Natural killer cell treated with Interleukin-12 subunit alpha and Interleukin-12 subunit beta and Interleukin-15 and Interleukin-18, amount 100 ng/mL, for 72 hours (primary cell): ENCODE measurements around the gene HIF1A. TPM values are rescaled to one million over a fixed set of nuclear protein-coding genes. Genes with fewer than 3 reads are reported as not detected.
"Not testable (repeated sequence)": the region's sequence is repeated elsewhere in the genome, so short reads cannot be mapped to it uniquely, and the experiment has no call there.

ENCODE experiments used
- ATAC-seq, 2 donors: fragments of 150-1000 bp; cut with Tn5 transposase in 1 of 2; sonication (Bioruptor Pico), chemical (Tn5 transposase) in 1 of 2; 2 replicates each; pipeline ENCODE4 v1.10.0; 2021
- DNase-seq: peaks from one replicate; pipeline ENCODE4 v3.0.0; 2022; ENCODE audit warnings: low spot score
- H3K27ac Mint-ChIP-seq, 2 donors: 1 replicate in 1 of 2; 2 replicates in 1 of 2; pipeline ENCODE4 v1.8.0; 2022; ENCODE audit warnings: mixed read lengths in 2 of 2, mild to moderate bottlenecking in 1 of 2, moderate library complexity in 1 of 2
- H3K27me3 Mint-ChIP-seq, 2 donors: 1 replicate in 1 of 2; 2 replicates in 1 of 2; pipeline ENCODE4 v1.8.0; 2022; ENCODE audit warnings: mixed read lengths in 2 of 2
- H3K36me3 Mint-ChIP-seq: one replicate; pipeline ENCODE4 v1.8.0; 2022; ENCODE audit warnings: mixed read lengths
- H3K4me1 Mint-ChIP-seq, 2 donors: 1 replicate in 1 of 2; 2 replicates in 1 of 2; pipeline ENCODE4 v1.8.0; 2022; ENCODE audit warnings: low read depth in 2 of 2, mixed read lengths in 2 of 2, mild to moderate bottlenecking in 1 of 2
- H3K4me3 Mint-ChIP-seq: one replicate; pipeline ENCODE4 v1.8.0; 2022; ENCODE audit warnings: mixed read lengths
- H3K9me3 Mint-ChIP-seq: 2 replicates; pipeline ENCODE4 v1.8.0; 2022; ENCODE audit warnings: mixed read lengths
- total RNA-seq, 2 donors: library from RNA; stranded (reverse); gene quantifications; one replicate each; pipeline ENCODE4 v1.2.3, GENCODE V29; 2022

The HIF1A gene
- total RNA-seq, 2 donors from 2014 or later: 452 to 579 TPM

DNA sequence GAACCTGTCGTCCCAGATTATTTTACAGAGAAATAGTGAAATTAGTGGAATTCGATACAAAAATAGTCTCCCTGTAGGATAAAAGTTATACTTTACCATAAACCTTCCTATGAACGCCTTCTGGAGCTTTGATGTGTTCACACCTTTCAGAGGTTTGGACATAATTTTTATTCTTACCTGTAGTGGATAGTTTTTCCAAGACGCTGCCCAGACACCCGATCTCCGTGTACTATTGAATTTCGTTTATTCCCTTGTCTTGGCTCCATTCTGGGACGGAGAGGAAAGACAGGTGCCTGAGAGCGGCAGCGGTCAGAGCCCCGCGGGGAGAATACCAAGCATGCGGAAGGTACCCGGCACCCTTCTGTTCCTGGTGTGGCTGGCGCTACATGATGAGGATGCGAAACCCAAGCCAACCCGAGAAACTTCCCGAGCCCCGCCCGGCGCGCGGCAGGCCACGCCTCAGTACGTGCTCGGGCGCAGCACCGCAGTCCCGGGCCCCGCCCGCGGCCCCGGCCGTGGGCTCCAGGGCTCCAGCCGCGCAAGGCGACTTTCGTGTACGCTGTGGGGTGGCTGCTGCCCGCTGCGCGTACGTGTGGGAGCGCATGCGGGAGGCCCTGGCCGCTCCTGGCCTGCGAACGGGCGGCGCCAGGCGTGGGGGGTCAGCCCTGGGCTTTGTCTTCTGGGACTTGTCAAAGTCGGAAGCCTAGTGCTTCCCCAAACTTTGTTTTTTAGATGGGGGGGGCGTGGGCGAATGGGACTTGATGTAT, 55.6 kb downstream of the HIF1A start:
- peaks cover 34 to 43% of the 10 kb centered on the region in 2 donors for H3K4me1 Mint-ChIP-seq
- H3K27ac Mint-ChIP-seq: peak overlapping the region; percentile 81 to 93
- DNase-seq: peak; percentile 90
- peak; percentile 95 to 96 for ATAC-seq
- H3K4me3 Mint-ChIP-seq: peak overlapping the region; percentile 91
- H3K36me3 Mint-ChIP-seq: peaks cover 38% of the 10 kb centered on the region
- H3K27me3 Mint-ChIP-seq: peaks cover 0 to 5% of the 10 kb centered on the region in 2 donors
- H3K9me3 Mint-ChIP-seq: no peaks in the 10 kb centered on the region

DNA sequence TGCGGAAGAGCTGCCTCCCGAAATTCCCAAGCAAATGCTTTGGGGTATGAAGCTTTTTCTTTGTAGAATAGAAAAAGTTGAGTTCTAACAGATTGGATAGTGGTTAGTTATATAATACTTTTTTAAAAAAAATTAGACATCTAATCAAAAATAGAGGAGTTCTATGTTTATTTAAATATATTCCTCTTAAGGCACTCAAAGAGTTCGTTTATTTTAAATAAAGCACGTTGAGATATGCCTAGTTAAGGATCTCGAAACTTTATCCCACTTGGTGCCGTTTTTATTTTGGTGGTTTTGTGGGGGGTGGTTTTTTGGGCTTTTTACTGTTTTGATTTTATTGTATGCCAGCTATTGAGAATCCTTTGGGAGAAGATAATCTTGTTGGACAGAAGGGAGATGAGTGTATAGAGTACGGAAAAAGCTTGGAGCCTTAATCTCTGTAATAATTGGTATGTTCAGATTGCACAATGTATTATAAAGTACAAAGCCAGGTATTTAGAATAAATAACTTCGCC, 56.2 kb downstream of the HIF1A start:
- Mint-ChIP-seq H3K9me3 (no peaks in the 10 kb centered on the region), H3K4me3 (peak overlapping the region; percentile 91), H3K27me3 (peaks cover 0 to 5% of the 10 kb centered on the region in 2 donors), H3K27ac (peak overlapping the region; percentile 81 to 93), H3K4me1 (peaks cover 33 to 43% of the 10 kb centered on the region in 2 donors), H3K36me3 (peaks cover 37% of the 10 kb centered on the region)
- DNase-seq (no peak), ATAC-seq (no peak)

DNA sequence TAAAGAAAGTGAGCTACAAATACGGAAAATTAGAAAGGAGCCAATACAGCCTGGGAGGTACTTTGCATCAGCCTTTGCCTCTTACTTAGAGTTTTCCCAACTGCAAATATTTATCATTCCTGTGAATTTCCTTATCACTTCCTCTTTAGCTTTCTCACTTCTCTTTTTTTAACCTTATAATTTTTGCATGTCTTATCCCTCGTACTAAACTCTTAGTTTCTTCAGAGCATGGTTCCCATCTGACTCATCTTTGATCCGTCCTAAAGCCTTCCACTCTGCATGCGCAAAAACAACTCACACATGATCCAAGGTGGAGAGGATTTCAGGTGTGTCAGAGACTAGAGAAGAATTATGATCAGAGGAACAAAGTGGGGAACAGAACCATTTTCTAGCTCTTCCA, 57.3 kb downstream of the HIF1A start:
- ATAC-seq (no peak), DNase-seq (no peak)
- Mint-ChIP-seq H3K9me3 (no peaks in the 10 kb centered on the region), H3K4me3 (peak overlapping the region; percentile 36), H3K4me1 (peaks cover 26 to 35% of the 10 kb centered on the region in 2 donors), H3K27ac (peak overlapping the region; percentile 81 to 93), H3K36me3 (peaks cover 29% of the 10 kb centered on the region), H3K27me3 (peaks cover 0 to 5% of the 10 kb centered on the region in 2 donors)

DNA sequence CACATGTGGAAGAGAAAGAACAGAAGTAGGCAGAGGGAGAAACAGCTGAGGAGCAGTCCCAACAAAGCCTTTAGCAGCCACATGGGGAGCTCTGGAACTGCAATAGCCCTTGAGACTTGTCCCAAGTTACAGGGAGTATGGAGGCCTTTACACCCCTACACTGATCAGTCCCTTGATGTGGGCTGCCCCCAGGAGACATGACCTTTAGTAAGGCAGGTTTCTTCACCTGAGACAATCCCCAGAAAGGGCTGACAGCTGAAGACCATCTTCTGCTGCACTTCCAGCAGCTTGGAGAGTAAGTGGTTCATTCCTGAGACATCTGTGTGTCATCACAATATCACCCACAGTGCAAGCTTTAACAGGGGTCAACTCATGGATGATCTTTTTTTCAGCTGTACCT, 58.3 kb downstream of the HIF1A start:
- no peak for DNase-seq
- ATAC-seq: no peak
- no peaks in the 10 kb centered on the region for H3K9me3 Mint-ChIP-seq
- peak overlapping the region in 1 of 2 donors; percentile 81 for H3K27ac Mint-ChIP-seq
- peaks cover 0 to 5% of the 10 kb centered on the region in 2 donors for H3K27me3 Mint-ChIP-seq
- H3K4me1 Mint-ChIP-seq: peaks cover 26 to 34% of the 10 kb centered on the region in 2 donors
- peaks cover 29% of the 10 kb centered on the region for H3K36me3 Mint-ChIP-seq
- no peak overlapping the region for H3K4me3 Mint-ChIP-seq

DNA sequence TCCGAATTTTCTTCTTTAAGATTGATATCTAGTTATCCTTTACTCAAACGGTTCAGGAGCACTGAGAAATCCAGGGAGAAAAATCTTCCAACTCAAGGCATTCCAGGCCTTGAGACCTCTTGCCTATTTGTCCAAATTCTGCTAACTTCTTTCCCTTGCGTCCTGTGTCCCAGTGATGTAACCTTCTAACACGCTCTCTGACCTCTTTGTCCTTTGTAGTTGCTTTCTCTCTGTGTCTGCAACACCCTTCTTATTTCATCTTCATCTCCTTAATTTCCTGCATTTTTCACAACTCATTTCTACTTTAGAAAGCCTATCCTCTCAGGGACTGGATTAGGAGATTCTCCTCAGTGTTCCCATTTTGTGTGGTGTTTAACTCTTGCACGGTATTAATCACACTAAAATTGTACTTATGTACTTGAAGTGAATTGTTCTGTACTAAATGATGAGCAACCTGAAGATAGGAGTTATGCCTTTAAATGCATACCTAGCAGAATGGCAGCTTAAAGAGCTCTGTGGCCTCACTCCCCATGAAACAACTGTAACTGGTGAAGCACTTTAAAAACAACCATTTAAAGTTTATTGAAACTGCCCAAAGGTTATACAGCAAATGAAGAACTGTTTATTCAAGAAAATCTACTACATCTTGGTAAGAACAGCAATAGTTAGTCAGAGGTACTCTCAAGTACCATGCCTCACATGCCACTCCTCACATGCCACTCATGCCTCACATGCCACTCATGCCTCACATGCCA, 59.5 kb downstream of the HIF1A start:
- Mint-ChIP-seq H3K4me3 (no peak overlapping the region), H3K27ac (peak overlapping the region; percentile 29 to 39), H3K9me3 (no peaks in the 10 kb centered on the region), H3K27me3 (peaks cover 0 to 5% of the 10 kb centered on the region in 2 donors), H3K4me1 (peaks cover 24 to 25% of the 10 kb centered on the region in 2 donors), H3K36me3 (peaks cover 29% of the 10 kb centered on the region)
- ATAC-seq: no peak
- no peak for DNase-seq

DNA sequence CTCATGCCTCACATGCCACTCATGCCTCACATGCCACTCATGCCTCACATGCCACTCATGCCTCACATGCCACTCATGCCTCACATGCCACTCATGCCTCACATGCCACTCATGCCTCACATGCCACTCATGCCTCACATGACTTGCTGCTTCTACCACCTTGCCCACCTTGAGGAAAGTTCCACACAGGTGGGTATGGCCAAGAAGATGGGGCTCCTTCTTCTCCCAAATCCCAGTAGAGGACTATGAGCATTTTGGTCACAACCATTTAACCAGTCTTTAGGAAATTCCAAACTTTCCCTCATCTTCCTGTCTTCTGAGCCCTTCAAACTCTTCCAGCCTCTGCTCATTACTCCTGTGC, 60.0 kb downstream of the HIF1A start:
- peaks cover 21% of the 10 kb centered on the region in 2 donors for H3K4me1 Mint-ChIP-seq
- not testable (repeated sequence) for H3K27me3 Mint-ChIP-seq, H3K4me3 Mint-ChIP-seq, H3K9me3 Mint-ChIP-seq, ATAC-seq, DNase-seq
- peaks cover 29% of the 10 kb centered on the region for H3K36me3 Mint-ChIP-seq
- H3K27ac Mint-ChIP-seq: peak overlapping the region in 1 of 2 donors; percentile 64

DNA sequence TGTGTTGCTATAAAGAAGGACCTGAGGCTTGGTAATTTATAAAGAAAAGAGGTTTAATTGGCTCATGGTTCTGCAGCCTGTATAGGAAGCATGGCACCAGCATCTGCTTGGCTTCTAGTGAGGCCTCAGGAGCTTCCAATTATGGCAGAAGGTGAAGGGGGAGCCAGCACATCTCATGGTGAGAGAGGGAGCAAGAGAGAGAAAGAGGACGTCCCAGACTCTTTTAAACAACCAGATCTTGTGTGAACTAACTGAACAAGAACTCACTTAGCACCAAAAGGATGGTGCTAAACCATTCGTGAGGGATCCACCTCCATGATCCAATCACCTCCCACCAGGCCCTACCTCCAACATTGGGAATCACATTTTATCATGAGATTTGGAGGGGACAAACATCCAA, 60.8 kb downstream of the HIF1A start:
- peaks cover 16 to 17% of the 10 kb centered on the region in 2 donors for H3K4me1 Mint-ChIP-seq
- H3K27ac Mint-ChIP-seq: peak overlapping the region in 1 of 2 donors; percentile 64
- DNase-seq (no peak), ATAC-seq (no peak)
- no peak overlapping the region for H3K4me3 Mint-ChIP-seq
- H3K27me3 Mint-ChIP-seq: peaks cover 0 to 5% of the 10 kb centered on the region in 2 donors
- peaks cover 23% of the 10 kb centered on the region for H3K36me3 Mint-ChIP-seq
- no peaks in the 10 kb centered on the region for H3K9me3 Mint-ChIP-seq

DNA sequence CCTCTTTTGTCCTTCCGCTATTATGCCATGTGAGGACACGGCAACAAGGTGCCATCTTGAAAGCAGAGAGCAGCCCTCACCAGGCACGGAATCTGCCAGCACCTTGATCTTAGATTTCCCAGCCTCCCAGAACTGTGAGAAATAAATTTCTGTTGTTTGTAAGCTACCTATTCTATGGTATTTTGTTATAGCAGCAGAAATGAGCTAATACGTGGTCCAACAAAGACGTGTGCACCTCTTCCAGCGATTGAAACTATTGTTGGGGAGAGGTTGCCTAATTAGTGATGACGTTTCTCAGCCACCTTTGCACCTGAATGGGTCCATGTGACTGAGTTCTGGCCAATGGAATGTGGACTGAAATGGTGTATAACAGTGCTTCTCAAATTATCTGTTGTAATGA, 64.6 kb downstream of the HIF1A start:
- DNase-seq (no peak), ATAC-seq (no peak)
- Mint-ChIP-seq H3K9me3 (no peaks in the 10 kb centered on the region), H3K4me3 (no peak overlapping the region), H3K36me3 (peaks cover 1% of the 10 kb centered on the region), H3K4me1 (peaks cover 32% of the 10 kb centered on the region in 2 donors), H3K27ac (no peak overlapping the region), H3K27me3 (peaks cover 0 to 3% of the 10 kb centered on the region in 2 donors)

DNA sequence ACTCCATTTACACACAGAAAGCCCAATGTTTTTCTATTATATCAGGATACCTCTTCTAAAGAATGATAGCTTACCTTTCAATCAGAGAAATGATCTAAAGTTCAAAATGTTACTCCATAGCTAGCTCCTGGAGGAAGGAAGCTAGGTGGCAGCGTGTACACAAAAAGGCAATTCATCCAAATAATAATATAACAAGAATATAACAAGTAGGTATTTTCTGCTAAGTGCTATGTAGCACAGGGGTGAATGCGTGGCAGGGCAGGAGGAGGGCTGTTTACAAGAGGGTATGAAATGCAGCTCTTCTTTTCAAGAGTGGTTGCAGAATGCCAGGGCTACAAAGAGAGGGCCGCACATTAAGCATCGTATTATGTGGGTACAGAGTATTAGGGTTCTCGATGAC, 66.2 kb downstream of the HIF1A start:
- Mint-ChIP-seq H3K36me3 (no peaks in the 10 kb centered on the region), H3K27me3 (no peaks in the 10 kb centered on the region), H3K4me1 (peaks cover 31 to 45% of the 10 kb centered on the region in 2 donors), H3K27ac (peak overlapping the region; percentile 81 to 97), H3K9me3 (no peaks in the 10 kb centered on the region), H3K4me3 (peak overlapping the region; percentile 99)
- ATAC-seq (peak in 1 of 2 donors; percentile 1), DNase-seq (no peak)

DNA sequence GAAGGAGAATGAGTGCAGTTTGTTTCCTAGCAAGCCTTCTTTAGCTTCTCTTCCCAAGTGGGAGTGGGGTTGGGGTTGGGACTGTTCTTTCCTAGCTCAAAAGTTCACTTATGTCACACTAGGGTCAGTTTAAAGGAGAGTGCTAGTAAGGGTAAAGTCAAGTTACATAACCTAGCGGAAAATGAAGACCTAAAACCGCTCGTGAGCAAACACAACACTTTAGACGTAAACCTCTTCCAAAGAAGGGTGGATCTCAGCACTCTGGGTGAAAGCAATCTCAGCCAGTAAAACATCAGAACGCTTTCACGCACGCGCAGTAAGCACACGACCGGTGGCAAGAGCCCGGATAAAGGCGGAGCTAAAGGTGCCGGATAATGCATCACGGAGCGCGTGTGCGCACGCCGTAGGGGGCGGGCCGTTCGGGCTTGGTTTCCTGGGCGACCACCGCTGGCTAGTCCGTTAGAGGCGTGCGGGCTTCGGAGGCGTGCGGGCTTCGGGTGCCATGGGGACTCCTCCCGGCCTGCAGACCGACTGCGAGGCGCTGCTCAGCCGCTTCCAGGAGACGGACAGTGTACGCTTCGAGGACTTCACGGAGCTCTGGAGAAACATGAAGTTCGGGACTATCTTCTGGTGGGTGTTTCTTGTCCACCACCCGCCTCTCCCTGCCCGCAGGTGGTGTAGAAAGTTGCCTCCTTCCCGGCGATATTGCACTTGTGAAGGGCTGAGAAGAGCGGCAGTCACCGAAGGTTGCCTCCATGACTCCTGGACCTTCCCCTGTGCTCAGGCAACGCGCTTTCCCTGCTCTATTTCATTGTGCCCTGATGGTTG, 66.9 kb downstream of the HIF1A start, which contains the start of gene SNAPC1:
TSS of gene SNAPC1 (plus strand) at position 462 of the 828 bp plus-strand sequence. CDS start at position 503, 41 bp downstream.
- peak; percentile 97 for DNase-seq
- Mint-ChIP-seq H3K36me3 (no peaks in the 10 kb centered on the region), H3K27me3 (no peaks in the 10 kb centered on the region), H3K9me3 (no peaks in the 10 kb centered on the region), H3K27ac (peak within 1 kb of the TSS; percentile 81 to 97), H3K4me3 (peak within 1 kb of the TSS; percentile 99), H3K4me1 (peaks cover 31 to 45% of the 10 kb centered on the region in 2 donors)
- peak; percentile 98 to 100 for ATAC-seq

DNA sequence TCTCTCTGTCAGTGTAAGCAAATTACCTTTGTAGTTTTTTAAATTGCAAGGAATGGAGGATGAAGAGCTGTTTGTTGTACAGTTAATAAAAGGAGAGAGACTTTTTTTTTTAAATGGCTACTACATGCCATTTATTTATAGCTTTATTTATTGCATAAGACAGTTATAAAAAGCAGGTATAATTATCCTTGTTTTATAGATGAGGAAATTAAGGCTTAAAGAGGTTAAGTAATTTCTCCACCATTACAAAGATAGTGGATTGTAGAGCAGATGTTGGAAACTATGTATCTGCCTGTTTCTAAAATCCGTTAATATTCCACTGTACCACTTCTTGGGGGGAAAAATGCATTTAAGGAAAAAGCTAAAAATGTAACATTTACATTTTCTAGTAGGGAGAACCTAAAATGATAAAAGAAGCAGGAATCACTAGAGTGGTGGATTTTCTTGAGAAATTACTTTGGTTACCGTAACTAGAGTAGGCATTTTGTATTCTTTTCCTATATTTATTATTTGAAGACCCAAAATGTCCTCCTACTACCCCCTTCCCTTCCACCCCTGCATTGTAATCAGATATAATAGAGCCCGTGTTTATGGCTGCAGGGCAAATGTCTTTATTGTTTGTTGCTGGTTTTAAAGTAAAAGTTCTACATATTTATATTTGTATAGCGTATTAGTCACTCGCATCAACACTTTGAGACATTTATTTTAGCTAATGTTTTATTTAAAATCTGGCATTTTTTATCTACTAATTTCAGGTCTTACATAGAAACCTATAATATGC, 69.2 kb downstream of the HIF1A start:
- Mint-ChIP-seq H3K27ac (peak overlapping the region in 1 of 2 donors; percentile 97), H3K36me3 (no peaks in the 10 kb centered on the region), H3K9me3 (no peaks in the 10 kb centered on the region), H3K4me1 (peaks cover 31 to 45% of the 10 kb centered on the region in 2 donors), H3K27me3 (no peaks in the 10 kb centered on the region), H3K4me3 (peak overlapping the region; percentile 99)
- ATAC-seq (no peak), DNase-seq (no peak)

DNA sequence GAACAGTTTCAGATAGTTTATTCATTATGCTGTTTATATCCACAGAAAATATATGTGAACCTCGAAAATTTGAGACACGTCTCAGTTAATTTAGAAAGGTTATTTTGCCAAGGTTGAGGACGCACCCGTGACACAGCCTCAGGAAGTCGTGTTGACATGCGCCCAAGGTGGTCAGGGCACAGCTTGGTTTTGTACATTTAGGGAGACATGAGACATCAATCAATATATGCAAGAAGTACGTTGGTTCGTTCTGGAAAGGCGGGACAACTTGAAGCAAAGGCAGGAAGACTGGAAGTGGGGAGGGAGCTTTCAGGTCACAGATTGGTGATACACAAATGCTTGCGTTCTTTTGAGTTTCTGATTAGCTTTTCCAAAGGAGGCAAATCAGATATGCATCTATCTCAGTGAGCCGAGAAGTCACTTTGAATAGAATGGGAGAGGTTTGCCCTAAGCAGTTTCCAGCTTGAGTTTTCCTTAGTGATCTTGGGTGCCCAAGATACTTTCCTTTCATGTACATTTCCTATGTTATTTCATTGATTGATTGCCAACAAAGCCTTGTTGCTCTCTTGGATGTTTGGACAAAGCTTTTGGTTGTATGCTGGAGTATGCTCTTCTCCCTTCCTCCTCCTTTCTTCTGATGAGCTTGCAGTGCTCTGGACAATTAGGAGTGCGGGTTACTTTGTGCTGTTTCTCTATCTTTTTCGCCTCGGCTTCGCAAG, 70.1 kb downstream of the HIF1A start:
- Mint-ChIP-seq H3K4me1 (peaks cover 31 to 45% of the 10 kb centered on the region in 2 donors), H3K27ac (no peak overlapping the region), H3K27me3 (no peaks in the 10 kb centered on the region), H3K4me3 (peak overlapping the region; percentile 15), H3K36me3 (no peaks in the 10 kb centered on the region), H3K9me3 (no peaks in the 10 kb centered on the region)
- no peak for DNase-seq
- ATAC-seq: no peak
